ENCODE data around the gene RELT. TPM values are rescaled to one million over a fixed set of nuclear protein-coding genes. Genes with fewer than 3 reads are reported as not detected.

The RELT gene
- total and polyA plus RNA-seq, 2 of the 13 experiments (the other 11 are each of a cell fraction or from before 2014, with no cell fraction given): 2.5 to 4.7 TPM

- TF ChIP-seq PAXIP1 (CRISPR knock-in tag; conservative IDR thresholded peaks at IDR 0.05) (no peak), TP53 (CRISPR knock-in tag; conservative IDR thresholded peaks at IDR 0.05) (no peak), ETS1 (CRISPR knock-in tag; IDR thresholded peaks at IDR 0.05) (no peak), ZNF205 (CRISPR knock-in tag; IDR thresholded peaks at IDR 0.05) (no peak), ZNF275 (CRISPR knock-in tag; IDR thresholded peaks at IDR 0.05; ENCODE audit: borderline replicate concordance) (no peak), UBTF (CRISPR knock-in tag; IDR thresholded peaks at IDR 0.05) (no peak)
Observed at GRCh38 chr11:73388265-73389133, 12.3 kb downstream of the RELT start (continued).
